T follicular helper cell (primary cell): ENCODE results near the gene RBM24.
"Not testable (repeated sequence)": the region's sequence is repeated elsewhere in the genome, so short reads cannot be mapped to it uniquely, and the experiment has no call there.

ENCODE experiments used
- DNase-seq: peaks from one replicate; pipeline ENCODE4 v3.0.0-alpha.2; 2020; ENCODE audit warnings: low read depth

RBM24 gene

DNA sequence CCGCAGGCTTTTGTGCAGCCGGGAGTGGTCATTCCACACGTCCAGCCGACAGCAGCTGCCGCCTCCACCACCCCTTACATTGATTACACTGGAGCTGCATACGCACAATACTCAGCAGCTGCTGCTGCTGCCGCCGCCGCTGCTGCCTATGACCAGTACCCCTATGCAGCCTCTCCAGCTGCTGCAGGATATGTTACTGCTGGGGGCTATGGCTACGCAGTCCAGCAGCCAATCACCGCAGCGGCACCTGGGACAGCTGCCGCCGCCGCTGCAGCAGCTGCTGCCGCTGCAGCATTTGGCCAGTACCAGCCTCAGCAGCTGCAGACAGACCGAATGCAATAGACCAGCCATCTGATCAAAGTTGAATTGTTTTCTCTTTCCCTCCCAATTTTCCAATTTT, 10.6 kb downstream of the RBM24 start:
- no peak for DNase-seq

DNA sequence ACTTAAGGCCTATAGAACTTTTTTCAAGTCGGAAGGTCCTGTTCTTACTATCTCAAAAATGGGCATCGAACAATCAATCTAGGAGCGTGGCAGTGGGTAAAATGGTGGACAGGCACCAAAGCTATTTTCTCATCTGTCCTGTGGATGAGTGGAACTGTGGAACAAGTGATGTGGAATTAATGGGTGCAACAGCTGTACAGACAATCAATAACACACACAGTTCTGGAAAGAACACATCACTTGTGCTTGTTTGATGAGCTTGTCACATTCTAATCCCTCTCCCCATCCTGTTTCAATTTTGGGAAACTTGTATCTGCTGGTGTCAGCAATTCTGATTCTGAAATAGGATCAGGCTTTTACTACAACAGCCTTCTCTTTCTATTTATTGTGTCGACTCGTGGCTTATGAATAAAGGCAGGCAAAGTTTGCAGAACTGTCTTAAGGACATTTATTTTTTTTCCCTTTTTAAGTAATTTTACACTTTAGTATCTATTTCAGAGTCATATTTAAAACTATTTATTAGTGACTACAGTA, 11.5 kb downstream of the RBM24 start:
- DNase-seq = no peak

DNA sequence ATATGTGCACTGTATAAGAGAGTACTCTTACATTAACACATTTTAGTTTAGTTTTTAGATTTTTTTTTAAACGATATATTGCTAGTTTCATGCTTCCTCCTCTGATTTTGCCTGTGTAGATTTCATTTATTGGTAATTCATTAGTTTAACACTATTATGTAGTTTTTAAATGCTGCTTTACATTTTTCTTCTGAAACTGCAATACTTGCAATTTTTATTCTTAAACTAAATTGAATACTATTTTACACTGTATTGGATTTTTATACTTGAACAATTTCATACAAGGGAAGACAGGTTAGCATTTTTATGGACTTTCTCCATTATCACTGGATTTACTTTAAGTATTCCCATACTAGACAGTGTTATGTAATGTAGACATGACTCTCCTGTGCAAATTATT, 12.2 kb downstream of the RBM24 start:
- DNase-seq = no peak

DNA sequence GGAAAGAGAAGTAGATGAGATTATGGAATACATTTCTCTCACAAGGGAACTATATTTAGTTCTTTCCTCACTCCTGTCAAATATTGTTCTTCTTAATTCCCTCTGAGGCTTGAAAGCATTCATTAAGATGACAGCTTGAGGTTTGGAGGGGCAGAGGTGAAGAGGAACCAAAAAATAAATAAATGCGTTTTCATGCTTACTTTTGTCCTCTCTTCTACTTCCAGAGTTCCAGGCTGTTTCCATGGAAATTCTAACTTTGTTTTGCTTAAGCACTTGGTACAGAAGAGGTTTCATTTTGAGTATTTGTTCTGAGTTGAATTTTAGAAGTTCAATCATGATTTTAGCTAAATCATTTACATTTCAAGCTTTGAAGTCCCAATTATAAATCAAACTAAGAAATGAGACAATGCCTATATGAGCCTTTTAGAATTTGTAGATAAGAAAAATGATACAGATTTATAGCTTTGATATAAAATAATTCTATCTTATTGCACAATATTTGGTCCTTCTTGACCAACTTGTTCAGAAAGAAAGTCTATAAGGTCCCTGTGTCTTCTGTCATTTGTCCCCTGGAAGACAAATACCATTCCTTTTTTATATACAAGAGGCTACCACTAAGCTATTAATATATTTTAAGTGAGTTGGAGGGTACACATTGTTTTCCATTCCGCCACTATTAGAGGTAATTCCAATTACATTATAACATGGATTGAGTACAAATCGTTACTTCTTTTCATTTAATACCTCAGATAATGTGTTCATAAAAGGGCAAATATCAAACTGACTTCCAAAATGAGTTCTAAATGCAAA, 16.3 kb downstream of the RBM24 start:
- no peak for DNase-seq

DNA sequence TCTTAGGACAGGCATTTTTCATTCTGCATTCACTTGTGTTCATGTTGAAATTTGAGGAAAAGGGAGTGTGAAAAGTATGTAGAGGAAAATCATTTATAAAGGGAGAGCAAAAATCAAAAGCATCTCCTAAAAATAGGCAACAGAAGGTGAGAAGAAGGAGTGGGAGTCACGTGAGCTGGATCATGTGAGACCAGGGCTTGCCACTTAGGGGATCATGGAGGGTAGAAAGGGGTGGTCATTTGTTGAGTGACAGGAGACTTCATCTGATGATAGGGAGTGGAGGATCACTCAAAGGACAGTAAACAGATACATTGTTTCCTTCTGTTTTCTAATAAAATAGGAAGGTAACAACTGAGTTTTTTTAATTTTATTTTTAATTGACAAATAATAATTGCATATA, 17.1 kb downstream of the RBM24 start:
- no peak for DNase-seq

DNA sequence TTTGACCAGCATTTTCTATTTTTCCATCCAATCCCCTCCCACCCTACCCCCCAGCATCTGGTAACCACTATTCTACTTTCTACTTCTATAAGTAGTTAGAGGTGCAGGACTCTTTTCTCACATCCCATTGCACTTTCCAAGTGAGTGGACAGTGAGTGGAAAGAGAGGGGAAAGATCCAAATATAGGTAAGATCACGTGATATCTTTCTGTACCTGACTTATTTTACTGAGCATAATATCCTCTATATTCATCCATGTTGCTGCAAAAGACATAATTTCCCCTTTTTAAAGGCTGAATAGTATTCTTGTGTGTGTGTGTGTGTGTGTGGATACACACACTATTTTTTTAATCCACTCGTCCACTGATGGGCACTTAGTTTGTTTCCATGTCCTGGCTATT, 18.1 kb downstream of the RBM24 start:
- DNase-seq = no peak

DNA sequence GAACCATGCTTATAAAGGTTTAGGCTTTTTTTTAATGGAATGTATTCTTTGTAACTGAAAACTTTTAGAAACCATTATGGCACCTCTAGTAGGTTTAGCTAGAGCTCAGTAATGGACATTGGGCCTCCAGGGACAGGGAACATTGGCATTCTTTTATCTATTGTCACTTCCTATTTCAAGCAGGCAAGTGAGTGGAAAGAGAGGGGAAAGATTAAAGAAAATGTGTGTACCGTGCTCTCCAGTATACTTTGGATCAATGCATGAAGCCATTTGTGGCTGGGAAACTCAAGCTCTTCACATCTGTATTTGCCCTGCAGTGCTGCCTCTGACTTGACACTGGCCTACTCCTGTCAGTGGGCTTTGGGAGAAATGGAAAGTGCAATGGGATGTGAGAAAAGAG, 18.6 kb downstream of the RBM24 start:
- DNase-seq = no peak

DNA sequence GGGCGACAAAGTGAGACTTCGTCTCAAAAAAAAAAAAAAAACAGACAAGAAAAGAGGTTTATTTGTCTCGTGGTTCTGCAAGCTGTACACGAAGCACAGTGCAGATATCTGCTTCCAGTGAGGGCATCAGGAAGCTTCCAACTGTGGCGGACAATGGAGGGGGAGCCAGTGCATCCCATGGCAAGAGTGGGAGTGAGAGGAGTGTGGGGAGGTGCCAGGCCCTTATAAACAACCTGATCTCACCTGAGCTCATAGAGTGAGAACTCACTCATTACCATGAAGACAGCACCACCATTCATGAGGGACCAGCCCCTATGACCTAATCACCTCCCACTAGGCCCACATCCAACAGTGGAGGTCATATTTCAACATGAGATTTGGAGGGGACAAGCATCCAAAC, 19.5 kb downstream of the RBM24 start:
- DNase-seq = no peak

DNA sequence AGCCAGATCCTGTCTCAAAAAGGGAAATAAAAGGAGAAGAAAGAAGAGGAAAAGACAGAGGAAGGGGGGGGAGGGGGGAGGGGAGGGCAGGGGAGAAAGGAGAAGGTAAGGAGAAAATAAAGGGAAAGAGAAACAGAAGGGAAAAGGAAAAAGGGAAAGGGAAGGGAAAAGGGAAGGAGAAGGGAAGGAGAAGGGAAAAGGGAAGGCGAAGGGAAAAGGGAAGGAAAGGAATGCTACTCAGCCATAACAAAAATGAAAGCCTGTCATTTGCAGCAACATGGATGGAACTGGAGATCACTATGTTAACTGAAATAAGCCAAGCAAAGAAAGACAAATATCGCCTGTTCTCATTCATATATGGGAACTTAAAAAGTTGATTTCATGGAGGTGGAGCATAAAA, 22.3 kb downstream of the RBM24 start:
- DNase-seq = no peak

DNA sequence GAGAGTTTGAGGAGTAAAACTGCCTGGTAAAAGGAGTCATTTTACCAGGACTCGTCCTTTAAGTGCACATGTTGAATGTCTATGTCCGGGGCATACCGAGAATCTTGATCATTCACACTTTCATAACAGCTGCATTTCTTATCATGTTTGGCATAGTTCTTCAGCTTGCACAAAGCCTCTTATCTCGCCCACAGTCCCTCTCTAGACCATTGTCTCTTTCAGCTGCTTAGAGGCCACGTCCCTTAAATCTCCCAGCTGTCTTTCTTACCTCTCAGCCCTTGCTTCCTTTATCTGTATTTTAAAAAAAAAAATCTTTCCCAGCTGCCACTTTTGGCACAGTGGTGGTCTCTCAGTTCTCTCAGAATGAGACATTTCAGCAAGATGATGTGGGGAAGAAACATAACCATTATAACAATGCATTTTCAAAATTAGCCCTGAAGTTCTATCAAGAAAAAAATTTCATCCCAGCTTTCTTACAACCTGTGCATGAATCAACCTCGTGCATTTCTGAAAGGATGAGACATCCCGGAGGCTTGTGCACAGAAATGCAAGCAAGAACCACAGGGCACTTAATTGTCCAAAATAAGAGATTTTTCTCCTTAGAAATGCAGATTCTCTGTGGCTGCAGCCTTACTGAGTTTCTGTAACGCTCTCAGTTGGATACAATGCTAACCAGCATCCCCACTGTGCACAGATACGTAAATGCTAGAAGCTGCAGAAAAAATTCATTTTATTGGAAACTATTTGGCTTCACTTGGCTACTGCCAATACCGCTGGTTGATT, 24.2 kb downstream of the RBM24 start:
- DNase-seq = no peak

DNA sequence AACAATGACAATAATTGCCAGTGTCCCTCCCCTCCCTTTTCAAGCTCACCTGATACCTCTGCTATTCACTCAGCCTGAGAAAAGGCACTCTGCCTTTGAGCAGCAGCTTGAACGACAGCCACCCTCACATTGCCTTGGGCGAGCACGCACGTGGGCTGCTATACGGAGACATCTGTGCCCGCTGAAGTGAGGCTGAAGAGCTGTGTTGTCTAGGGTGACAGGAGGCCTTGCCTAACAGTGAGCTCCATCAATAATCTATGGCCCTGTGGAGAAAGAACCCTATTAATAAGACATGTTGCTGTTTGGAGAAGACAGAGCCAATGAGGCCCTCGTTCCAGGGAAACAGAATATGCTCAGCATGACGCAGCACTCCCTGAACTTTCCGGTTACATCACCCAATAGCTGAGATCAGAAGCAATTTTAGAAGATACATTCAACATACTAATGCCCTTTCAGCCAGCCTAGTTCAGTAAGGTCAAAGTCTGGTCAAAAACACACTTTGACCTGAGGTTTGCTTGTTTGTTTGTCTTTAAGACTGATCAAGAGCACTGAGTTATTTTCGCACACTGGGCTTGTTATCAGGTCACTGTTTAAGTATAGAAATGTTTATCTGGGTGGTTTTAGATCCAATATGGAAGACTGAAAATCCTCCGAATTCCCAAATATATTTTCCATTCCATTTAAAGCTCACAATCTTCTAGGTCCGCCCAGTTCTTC, 30.6 kb downstream of the RBM24 start:
- DNase-seq = no peak

DNA sequence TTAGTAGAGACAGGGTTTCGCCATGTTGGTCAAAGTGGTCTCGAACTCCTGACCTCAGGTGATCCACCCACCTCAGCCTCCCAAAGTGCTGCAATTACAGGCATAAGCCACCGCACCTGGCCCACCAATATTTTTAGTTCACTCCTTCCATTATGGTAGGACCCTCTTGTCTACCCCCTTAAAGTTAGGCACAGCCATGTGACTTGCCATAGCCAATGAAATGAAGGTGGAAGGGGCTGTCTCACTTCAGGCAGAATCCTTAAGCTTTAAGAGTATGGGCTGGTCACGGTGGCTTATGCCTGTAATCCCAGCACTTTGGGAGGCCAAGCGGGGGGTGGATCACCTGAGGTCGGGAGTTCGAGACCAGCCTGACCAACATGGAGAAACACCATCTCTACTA, 32.1 kb downstream of the RBM24 start:
- DNase-seq = not testable (repeated sequence)

DNA sequence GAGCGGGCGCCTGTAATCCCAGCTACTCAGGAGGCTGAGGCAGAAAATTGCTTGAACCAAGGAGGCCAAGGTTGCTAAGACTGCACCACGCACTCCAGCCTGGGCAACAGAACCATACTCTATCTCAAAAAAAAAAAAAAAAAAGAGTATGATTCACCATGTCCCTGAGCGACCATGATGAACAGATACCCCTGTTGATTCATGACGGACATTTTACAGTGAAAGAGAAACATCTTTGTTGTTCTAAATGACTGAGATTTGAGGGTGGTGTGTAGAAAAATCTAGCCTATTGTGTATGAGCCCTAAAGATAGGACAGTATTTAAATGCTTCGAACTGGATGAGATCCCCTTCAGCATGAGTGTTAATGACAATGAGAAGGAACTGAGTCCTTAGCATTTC, 32.8 kb downstream of the RBM24 start:
- no peak for DNase-seq

DNA sequence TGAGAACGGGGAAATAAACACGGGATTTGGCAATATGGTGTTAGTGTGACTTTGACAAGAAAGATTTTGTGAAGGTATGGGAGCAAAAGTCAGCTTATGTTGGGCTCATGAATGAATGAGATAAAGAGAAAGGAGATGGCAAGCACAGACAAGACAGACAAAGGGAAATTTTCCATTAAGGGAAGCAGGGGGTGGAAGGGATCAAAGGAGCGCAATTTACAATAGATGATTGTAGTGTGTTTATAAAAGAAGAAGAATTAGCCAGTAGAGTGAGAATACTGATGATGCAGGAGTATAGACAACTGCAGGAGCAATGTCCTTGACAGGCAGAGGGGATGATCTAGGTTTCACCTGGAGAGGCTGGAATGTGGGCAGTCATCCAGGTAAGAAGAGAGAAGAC, 34.1 kb downstream of the RBM24 start:
- no peak for DNase-seq

DNA sequence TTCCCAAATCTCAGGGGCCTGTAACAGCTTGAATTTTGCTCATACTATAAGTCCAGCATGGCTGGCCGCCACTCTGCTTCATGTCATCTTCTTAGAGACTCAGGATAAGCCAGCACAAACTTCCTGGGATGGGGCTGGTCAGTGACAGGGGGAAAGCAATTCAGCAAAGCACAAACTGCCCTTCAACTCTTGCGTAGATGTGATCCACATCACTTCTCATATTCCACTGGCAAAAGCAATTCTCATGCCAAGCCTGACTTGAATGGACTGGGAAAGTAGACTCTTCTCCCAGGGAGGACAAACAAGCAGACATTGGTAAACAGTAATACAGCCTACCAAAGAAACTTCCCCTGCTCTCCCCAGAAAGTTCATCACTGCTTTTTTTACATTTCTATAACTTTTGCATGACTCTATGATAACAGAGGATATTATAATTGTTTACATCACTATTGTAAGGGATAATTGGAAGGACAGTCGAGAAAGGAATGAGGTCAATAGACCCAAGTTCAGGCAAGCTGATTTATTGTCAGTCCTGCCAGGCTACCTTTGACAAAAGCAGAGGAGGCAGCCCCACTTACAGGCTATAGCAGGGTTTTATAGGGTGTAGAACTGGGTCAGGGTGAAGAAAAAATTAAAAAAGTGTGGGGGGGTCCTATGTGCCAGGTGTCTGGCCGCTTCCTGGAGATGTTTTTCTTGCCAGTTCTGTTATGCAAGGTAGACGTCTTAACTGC, 37.4 kb downstream of the RBM24 start:
- DNase-seq = no peak

DNA sequence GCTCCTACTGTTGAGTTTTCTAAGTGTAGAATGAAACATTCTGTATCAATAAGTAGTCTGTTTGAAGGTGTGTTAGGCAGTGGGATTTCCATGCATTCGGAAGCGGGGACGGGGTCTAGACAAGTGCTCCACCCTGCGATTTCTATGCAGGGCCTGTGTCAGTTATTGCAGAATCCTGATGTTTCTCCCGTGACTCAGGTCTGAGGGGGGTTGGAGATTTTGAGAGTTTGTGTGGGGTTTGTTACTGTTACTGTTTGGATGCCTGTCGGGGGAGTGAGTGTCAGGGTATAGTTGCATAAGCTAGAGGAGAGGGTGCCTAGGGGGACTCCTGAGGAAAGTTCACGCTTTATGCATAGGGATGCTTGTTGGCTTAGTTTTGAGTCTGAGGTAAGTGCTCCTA, 39.1 kb downstream of the RBM24 start:
- DNase-seq = not testable (repeated sequence)

DNA sequence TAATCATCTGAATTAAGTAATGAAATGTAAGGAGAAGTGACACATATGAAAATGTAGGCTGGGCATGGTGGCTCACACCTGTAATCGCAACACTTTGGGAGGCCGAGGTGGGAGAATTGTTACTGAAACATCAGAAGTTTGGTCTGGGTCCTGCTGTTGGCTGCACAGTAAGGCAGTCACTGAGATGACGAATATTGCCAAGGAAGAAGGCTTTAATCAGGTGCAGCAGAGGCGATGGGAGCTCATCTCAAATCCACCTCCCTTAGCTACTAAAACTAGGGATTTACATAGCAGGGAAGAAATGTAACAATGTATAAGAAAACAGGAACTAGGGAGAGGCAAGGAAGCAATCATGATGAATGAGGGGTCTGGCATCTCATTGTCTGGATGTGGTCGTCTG, 50.1 kb downstream of the RBM24 start:
- no peak for DNase-seq

DNA sequence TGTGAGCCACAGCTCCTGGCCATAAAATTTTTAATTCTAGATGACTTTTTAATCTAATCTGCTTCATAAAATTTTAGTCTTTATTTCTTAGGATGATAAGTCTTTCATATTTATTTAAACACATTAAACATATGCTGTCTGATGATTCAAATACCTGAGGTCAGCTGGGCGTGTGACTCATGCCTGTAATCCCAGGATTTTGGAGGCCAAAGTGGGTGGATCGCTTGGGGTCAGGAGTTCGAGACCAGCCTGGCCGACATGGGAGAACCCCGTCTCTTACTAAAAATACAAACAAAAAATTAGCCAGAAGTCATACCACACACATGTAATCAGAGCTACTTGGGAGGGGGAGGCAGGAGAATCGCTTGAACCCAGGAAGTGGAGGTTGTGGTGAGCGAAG, 53.1 kb downstream of the RBM24 start:
- DNase-seq = no peak

DNA sequence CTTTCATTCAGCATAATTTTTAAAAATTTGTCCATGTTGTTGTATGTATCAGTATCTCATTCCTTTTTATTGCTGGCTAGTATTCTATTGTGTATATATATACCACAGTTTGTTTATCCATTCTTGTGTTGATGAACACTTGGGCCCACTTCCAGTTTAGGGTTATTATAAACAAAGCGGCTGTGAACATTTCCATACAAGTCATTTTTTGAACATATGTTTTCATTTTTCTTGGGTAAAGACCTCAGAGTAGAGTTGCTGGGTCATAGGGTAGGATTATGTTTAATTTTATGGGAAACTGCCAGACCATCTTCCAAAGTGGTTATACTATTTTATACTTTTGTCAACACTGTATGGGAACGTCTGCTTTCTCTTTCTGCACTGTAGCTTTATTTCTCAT, 55.3 kb downstream of the RBM24 start:
- DNase-seq = no peak

DNA sequence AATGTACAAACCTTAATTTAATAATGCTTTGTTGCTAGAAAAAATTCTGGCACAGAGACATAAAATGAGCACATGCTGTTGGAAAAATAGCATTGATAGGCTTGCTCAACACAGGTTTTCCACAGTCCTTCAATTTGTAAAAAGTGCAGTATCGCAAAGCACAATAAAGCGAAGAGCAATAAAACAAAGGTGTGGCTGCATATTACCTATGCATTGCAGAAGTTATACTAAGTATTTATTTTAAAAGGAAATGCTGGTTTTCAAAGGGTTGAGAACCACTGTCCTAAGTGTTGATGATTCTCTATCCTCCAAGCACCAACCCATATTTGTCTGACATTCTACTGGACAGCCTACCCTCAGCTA, 58.1 kb downstream of the RBM24 start:
- no peak for DNase-seq

DNA sequence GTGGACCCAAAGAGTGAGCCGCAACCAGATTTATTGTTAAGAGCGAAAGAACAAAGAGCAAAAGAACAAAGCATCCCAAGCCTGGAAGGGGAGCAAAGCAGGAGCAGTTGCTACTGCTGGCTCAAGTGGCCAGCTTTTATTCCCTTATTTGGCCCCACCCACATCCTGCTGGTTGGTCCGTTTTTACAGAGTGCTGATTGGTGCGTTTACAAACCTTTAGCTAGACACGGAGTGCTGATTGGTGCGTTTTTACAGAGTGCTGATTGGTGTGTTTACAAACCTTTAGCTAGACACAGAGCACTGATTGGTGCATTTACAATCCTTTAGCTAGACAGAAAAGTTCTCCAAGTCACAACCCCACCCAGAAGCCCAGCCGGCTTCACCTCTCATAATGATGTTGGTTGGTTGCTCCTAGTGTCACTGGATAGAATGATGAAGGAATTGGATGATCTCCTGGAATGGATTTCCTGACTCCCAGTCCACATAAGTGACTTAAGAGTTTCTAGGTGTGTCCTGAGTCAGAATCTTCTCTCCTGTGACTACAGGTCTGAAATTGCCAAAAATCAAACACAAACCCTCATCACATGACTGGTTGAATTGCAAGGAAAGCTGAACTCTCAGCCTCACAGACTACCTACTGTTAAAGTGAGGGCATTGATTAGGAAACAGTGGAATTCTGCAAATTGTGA, 60.1 kb downstream of the RBM24 start:
- DNase-seq = no peak
